Measurements from ENCODE around the gene CYB561A3.
"Not testable (repeated sequence)": the region's sequence is repeated elsewhere in the genome, so short reads cannot be mapped to it uniquely, and the experiment has no call there.

CYB561A3 gene, protein sequence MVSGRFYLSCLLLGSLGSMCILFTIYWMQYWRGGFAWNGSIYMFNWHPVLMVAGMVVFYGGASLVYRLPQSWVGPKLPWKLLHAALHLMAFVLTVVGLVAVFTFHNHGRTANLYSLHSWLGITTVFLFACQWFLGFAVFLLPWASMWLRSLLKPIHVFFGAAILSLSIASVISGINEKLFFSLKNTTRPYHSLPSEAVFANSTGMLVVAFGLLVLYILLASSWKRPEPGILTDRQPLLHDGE

DNA sequence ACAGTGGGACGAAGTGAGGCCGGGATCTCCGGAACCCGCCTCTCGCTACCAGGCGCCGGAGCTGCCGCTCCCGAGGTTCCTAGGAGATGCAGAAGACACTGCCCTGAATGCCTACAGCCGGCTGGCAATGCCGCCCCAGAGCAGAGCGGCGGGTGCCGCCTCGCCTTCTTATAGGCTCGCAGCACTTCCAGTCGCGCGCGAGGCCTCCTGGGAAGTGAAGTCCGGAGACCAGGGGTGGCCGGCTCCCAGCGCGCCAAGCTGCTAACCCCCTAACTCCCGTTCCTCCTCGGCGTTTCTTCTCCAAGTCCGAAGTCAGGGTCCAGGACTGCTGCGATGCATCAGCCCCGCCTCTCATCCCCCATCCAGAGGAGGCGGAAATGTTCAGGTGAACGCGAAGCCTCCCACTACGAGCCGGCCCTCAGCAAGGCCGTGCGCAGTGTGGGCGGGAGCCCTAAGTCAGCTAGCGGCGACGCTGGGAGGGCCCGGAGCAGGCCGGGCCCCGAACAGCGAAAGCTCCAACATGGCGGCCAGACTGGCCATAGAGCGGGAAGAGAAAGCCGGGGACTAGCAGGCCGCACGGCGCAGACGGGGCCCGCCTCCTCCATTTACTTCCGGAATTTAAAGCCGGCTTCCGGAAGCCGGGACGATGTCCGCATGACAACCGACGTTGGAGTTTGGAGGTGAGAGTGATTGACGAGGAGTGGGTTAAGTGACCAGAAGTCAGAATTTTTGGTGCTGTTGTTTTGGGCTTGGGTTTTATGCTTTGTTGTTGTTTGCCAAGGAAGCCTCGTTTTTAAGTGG, at the start of gene CYB561A3, which contains the start of gene TMEM138:
Gene CYB561A3, minus strand, starts transcription at position 142 of the 801 bp plus-strand sequence. CDS start 5,169 bp downstream, outside the sequence.
Gene TMEM138, plus strand, starts transcription at position 634 of the 801 bp plus-strand sequence. CDS start 2,017 bp downstream, outside the sequence.
- in situ Hi-C loops (cut with HindIII; ENCODE audit: low sequenced_read_pairs), result no loop called here

DNA sequence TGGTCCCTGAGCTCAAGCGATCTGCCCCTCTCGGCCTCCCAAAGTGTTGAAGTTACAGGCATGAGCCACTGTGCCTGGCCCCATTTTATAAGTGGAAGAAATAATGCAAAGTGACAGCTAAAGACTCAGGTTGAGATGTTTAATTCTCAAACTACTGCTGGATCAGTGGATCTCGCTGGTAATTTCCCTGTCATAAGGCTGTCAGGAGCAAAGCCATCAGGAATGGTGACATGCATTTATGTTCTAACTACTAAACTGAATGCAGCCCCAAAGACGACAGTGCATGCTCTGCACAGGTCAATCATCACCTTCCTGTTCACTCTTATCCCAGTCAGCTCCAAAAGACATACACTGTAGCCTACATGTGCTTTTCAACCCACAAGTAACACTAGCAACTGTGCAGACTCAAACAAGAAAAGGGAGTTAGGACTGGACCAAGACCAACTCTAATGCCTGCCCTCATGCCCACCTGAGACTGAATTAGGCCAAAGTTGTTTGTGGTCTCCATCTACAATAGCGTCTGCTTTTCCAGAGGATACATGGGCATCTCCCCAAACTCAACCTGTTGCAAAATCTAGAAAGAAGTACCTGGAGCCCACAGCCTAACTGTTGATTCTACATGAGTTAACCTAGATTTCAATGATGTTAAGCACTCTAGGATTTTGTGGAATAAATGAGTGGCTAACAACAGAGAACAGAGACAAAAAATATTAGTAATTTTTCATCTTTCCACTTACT, 45.5 kb upstream of the CYB561A3 start:
- in situ Hi-C loops (cut with HindIII; ENCODE audit: low sequenced_read_pairs), result no loop called here

DNA sequence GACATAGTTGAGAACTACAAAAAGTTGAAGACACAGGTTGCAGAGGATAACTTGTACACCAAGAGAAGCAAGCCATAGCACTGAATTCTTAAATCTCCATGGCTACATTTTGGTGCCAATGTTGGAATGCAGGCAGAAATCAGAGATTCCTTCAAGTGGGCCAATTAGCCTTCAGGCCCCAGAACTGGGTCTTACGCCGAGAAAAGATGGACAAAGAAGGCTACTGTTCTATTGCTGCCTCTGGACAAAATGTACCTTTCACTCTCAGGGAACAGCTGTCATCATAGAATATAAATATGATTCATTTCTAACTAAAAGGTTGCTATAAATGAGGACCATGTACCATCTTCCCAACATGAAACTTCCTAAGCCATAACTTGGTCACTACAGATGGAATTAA, 44.4 kb upstream of the CYB561A3 start:
- in situ Hi-C loops (cut with HindIII; ENCODE audit: low sequenced_read_pairs), result no loop called here

DNA sequence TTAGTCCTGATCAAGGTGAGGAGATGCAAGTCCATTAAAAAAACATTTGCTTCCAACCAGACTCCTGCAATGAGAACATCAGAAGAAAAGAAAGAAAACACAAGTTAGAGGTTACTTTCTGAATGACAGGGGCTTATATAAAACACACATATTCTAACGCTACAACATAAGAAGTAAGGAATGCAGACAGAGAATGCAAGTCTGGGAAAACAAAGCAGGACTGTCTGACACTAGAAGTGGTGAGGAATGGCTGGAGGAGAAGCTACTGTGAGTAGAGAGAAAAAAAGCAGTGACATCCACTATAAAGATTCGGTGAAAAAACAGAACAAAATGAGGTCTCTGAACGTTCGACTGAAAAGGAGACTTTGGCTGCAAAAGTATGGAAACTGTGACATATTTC, 43.0 kb upstream of the CYB561A3 start:
- in situ Hi-C loops (cut with HindIII; ENCODE audit: low sequenced_read_pairs), result loop anchor here (5.0 kb wide), 1 partner anchor 77 kb away; no protein-coding TSS in a partner anchor

DNA sequence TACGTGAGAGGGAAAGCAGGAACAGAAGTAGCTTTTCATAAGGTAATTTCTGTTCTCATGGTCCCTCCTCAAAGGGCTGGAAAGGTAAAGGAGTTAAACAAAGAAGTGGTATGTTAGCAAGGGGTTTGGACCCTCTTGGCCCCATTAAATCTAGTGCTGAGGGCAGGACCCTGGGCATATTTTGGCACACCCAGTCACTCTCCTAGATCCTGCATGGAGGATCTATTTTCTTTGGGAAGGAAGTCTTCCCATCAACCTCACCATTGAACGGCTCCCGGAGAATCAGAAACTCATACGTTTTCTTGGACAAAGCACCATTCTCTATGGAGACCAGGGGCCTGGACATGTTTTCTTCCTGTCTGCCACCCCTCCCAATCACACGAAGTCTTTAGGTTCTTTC, 42.4 kb upstream of the CYB561A3 start:
- in situ Hi-C loops (cut with HindIII; ENCODE audit: low sequenced_read_pairs), result loop anchor here (5.0 kb wide), 1 partner anchor 77 kb away; no protein-coding TSS in a partner anchor

DNA sequence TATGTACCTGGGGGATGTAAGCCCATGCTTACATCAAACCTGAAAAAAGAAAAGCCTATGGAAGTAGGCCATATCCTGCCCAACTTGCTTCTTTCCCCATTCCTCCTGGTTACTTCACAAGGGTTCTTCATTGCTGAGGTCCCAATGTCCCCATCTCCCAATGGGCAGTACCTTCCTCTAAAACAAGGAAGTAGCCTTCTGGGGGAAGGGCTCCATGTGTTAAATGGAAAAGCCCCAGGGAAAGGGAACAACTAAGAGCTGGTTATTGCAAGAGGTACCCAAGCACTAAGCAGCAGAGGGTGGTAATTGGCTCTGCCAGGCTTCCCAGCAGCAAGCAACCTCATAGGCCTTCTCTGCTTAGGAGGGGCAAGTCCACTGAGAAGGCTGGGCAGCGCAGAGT, 42.0 kb upstream of the CYB561A3 start:
- in situ Hi-C loops (cut with HindIII; ENCODE audit: low sequenced_read_pairs), result loop anchor here (5.0 kb wide), 1 partner anchor 76 kb away; no protein-coding TSS in a partner anchor

DNA sequence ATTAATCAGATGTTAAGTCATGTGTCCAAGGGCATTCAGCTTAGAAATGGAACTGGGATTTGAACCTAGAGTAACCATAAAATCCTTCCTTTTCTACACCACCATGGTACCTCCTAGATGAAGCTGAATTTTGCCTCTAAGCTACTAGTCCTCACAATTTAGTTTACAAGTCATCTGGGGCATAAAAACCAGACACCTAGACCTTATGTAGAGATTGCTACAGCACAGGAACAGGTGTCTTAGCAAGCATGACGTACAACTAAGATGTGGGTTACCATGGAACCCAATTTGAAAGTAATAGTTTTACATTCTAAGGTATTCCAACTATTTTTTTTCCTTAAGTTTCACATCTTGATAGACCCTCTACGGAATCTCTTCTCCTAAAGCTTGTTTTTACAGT, 39.9 kb upstream of the CYB561A3 start:
- in situ Hi-C loops (cut with HindIII; ENCODE audit: low sequenced_read_pairs), result loop anchor here (5.0 kb wide), 1 partner anchor 74 kb away; no protein-coding TSS in a partner anchor

DNA sequence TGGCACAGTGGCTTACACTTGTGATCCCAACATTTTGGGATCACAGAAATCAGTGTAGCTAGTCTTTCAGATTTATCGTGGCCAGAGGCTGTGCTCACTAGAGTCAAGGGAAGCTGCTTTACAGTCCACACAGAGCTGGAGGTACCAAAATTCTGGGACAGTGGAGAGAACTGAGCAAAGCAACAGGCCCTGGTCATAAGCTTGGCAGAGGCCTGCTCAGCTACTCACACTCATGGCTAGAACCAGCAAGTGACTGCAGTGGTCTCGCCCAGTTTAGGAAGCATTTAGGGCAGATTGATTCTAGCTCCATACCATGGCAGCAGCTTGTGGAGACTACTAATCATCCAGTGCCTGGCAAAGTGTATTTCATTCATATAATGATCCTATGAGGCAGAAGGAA, 39.5 kb upstream of the CYB561A3 start:
- in situ Hi-C loops (cut with HindIII; ENCODE audit: low sequenced_read_pairs), result loop anchor here (5.0 kb wide), 1 partner anchor 74 kb away; no protein-coding TSS in a partner anchor

DNA sequence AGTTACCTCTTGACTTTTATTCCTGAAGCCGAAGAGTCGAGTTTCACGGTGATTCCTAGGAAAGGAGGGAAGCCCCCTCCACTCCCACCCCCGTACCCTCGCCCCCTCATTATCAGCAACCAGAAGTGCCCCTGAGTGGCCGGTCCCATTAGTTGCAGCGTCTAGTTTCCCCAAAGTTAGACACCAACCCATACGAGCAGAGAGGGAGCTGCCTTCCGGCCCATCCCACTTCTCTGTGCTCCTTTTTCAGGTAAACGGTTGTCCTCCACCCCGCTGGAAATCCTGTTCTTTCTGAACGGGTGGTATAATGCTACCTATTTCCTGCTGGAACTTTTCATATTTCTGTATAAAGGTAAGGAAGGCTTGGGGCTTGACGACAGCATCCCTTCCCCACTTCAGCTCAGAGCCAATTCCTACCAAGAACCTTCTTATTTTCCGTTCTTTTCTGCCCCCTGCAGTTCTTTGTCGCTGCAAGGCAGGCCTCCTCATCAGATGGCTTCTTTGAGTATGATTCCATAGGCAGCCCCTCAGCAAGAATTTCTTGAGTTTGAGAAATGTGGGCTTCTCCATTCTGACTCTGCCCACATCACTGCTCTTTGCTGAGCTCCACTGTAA, 31.4 kb upstream of the CYB561A3 start:
- in situ Hi-C loops (cut with HindIII; ENCODE audit: low sequenced_read_pairs), result no loop called here

DNA sequence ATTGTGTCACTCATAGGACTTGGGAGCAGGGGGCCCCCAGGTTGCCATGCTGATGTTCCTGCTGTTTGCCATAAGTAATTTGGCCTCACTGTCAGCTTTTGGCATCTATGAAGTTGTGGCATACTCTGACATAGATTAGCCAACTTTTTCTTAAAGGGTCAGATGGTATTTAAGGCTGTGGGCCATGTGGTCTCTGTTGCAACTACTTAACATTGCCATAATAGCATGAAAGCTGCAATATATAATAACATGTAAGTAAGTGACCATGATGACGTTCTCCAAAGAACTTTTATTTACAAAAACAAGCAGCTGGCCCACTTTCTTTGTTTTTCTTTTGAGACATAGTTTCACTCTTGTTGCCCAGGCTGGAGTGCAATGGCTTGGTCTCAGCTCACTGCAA, 28.5 kb upstream of the CYB561A3 start:
- in situ Hi-C loops (cut with HindIII; ENCODE audit: low sequenced_read_pairs), result no loop called here

DNA sequence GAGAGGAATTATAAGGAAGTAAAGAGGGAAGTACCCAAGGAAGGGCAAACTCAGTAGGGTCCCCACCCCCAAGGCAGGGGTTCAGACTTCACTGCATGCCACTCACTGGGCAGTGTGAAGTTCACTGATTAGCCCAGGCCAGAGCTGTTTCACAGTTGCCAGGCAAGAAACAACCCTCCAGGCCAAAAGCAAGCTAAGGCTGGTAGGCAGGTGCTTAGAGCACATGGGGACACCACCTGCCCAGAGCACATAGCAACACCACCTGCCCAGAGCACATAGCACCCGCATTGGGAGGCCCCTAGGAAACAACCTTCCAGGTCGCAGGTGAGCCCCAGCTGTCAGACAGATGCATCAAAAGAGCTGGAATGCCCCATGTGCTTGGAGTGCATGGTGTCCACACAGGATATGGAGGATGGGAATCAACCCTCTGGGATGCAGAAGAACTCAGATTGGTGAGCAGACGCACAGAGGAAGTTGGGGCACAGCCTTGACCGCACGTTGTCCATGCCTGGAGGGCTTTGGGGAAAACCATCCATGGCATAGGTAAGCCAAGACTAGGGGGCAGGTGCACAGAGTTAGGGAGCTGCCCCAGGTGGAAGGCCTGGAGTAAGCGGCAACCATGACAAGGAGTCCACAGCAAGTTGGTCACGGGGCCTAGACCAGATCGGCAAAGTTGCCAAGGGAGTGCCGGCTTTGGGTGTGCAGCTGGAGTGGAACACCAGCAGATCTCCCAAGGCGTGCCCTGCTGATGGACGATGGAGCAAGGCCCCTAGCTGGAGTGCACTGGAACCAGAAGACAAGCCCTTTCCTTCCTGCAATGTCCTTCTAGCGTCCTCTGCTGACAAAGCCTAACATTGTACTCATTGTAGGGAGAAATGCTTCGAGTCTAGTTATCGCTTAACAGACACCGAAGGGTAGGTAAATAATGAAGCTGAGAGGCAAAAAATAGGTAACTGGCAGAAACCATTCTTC, 22.9 kb upstream of the CYB561A3 start:
- in situ Hi-C loops (cut with HindIII; ENCODE audit: low sequenced_read_pairs), result no loop called here

DNA sequence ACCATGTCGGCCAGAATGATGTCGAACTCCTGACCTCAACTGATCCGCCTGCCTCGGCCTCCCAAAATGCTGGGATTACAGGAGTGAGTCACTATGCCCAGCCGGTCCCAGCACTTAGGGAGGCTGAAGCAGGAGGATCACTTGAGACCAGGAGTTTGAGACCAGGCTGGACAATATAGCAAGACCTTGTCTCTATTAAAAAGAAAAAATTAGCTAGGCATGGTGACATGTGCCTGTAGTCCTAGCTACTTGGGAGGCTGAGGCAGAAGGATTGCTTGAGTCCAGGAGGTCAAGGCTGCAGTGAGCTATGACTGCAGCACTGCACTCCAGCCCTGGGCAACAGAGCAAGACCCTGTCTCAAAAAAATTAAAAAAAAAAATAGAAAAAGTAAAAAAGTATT, 22.2 kb upstream of the CYB561A3 start:
- in situ Hi-C loops (cut with HindIII; ENCODE audit: low sequenced_read_pairs), result not testable (repeated sequence)

DNA sequence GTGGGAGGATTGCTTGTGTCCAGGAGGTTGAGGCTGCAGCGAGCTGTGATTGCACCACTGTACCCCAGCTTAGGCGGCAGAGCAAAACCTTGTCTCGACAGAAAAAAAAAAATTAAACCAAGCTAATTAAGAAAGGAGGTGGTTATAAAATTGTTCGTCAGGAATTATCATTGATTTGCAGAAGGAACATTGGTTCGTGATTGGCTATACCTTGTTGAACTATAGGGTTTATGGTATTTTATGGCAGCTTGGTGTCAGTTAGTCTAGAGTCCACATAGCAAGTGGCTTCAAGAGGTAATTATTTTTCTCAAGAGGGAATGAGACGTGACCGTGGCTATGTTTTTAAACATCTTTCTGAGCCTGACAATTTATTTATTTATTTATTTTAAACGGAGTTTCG, 19.2 kb upstream of the CYB561A3 start:
- in situ Hi-C loops (cut with HindIII; ENCODE audit: low sequenced_read_pairs), result no loop called here

DNA sequence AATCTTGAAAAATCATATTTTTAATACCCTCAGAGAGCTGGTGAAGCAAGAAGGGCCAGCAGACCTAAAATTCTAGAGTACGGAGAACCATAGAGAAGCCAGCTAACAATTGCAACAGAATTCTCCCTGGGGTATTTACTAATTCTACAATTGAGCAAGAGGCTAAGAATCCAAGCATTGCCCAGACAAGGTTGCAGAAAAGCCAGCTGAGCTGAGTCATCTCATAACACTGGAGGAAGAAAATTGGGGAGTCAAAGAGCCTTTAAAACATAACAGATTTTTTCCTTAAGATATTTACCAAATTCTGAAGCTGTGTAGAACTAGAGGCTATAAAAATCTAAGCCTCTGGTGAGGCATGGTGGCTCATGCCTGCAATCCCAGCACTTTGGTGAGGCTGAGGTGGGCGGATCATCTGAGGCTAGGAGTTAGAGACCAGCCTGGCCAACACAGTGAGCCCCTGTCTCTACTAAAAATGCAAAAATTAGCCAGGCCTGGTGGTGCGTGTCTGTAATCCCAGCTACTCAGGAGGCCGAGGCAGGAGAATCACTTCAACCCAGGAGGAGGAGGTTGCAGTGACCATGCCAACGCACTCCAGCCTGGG, 17.1 kb upstream of the CYB561A3 start:
- in situ Hi-C loops (cut with HindIII; ENCODE audit: low sequenced_read_pairs), result no loop called here

DNA sequence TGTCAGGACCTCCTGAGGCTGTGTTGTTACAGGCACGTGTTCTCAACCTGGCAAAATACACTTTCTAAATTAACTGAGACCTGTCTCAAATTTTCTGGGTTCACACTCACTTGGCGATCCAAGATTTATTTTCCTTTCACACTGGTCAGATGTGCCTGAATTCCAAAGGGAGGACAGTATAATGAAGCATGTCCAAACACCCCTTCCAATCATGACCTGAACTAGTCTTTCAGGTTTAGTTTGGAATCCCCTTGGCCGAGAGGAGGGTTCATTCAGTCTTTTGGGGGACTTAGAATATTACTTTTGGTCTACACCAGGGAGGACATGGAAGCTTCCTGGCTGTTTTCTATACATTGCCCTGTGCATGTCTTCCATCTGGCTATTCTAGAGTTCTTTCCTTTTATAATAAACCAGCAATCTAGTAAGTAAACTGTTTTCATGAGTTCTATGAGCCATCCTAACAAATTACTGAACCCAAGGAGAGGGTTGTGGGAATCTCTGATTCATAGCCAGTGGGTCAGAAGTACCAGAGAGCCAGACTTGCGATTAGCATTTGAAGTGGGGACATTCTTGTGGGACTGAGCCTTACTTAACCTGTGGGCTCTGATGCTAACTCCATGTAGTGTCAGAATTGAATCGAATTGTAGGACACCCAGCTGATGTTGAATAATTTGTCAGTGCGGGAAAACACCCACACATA, 15.9 kb upstream of the CYB561A3 start:
- in situ Hi-C loops (cut with HindIII; ENCODE audit: low sequenced_read_pairs), result no loop called here

DNA sequence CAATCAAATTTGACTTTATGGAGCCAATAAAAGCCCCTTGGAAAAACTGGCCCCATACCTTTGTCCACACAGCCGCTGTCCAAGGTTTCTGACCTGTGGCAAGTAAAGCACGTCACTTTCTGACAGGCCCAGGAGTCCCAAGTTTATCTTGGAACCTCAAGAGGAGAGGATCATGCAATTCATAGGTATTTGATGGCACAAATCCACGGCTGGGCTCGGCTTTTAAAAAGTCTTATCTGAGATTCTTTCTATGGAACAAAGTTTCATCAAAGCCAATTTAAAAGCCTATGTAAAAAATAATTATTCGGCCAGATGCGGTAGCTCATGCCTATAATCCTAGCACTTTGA, 14.1 kb upstream of the CYB561A3 start:
- in situ Hi-C loops (cut with HindIII; ENCODE audit: low sequenced_read_pairs), result no loop called here

DNA sequence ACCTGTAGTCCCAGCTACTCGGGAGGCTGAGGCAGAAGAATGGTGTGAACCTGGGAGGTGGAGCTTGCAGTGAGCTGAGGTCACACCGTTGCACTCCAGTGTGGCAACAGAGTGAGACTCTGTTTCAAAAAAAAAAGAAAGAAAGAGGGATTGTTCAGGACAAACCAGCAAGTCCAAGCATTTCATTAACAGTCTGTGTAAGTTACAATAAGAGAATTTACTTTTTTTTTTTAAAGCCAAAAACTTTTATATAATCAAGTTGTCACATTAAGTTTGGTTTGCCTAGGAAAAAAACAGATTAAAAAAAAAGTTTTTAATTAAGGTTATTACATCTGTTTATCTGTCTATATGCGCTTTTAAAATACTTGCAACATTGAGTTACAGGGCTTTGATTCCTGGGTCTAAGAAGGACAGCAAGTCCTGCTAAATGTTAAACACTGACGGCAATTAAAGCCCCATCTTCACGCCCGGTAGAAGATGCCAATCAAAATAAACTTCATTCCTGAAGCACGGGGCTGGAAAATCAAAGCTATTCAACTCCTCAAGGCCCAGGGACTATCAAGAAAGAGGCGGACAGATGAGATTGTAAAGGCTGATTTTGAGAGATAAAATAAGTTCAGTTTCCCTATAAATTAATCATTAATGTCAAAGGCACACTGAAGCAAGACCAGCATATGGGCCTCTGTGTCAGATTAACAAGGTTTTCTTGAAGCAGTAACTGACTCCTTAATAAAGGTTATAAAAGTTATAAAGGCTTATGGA, 11.2 kb upstream of the CYB561A3 start:
- in situ Hi-C loops (cut with HindIII; ENCODE audit: low sequenced_read_pairs), result no loop called here
